ENCODE data around the gene HES3. TPM values are rescaled to one million over a fixed set of nuclear protein-coding genes. Genes with fewer than 3 reads are reported as not detected.
"Not testable (repeated sequence)": the region's sequence is repeated elsewhere in the genome, so short reads cannot be mapped to it uniquely, and the experiment has no call there.

The HES3 gene
- total and polyA plus RNA-seq, 2 experiments from 2014 or later: not detected

DNA sequence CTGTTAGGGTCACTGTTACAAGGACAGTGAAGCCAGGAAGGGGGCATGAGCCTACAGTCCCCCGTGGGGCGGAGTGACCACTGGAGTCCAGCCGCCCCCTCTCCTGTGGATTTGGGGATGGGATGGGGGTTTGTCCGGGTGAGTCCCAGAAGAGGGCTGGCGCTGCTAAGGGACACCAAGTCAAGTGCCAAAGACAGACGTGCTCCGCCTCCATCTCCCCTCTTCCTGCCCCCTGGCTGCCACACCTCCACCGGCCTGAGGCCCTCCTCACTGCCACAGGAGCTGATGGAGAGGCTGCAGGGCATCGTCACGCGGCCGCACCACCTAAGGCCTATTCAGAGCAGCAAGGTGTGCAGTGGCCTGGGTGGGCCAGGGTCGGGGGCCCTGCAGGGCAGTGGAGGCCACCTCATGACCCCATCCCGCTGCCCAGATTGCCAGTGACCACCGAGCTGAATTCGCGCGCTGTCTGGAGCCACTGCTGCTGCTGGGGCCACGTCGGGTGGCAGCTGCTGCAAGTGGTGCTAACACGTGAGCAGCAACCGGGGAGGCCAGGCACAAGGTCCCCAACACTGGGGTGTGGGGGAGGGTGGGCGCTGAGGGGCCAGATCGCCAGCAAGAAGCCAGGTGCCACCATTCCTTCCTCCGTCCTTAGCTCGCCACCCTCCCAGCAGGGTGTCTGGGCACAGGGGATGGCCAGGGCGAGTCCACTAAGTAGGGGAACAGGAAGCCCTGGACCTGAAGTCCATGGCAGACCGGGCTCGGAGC, 33.2 kb upstream of the HES3 start:
- peaks cover 31% of the 10 kb centered on the region for H3K4me1 ChIP-seq (ENCODE audit: low read depth)
- H3K4me3 ChIP-seq: no peak overlapping the region
- H3K27ac ChIP-seq: no peak overlapping the region
- peaks cover 23% of the 10 kb centered on the region for H3K36me3 ChIP-seq
- no peaks in the 10 kb centered on the region for H3K27me3 ChIP-seq
- DNase-seq (ENCODE audit: low read depth in 1 of 2, low spot score in 1 of 2): no peak
- TF ChIP-seq, protein P1, sequence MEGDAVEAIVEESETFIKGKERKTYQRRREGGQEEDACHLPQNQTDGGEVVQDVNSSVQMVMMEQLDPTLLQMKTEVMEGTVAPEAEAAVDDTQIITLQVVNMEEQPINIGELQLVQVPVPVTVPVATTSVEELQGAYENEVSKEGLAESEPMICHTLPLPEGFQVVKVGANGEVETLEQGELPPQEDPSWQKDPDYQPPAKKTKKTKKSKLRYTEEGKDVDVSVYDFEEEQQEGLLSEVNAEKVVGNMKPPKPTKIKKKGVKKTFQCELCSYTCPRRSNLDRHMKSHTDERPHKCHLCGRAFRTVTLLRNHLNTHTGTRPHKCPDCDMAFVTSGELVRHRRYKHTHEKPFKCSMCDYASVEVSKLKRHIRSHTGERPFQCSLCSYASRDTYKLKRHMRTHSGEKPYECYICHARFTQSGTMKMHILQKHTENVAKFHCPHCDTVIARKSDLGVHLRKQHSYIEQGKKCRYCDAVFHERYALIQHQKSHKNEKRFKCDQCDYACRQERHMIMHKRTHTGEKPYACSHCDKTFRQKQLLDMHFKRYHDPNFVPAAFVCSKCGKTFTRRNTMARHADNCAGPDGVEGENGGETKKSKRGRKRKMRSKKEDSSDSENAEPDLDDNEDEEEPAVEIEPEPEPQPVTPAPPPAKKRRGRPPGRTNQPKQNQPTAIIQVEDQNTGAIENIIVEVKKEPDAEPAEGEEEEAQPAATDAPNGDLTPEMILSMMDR (IDR thresholded peaks at IDR 0.05; ENCODE audit: low read depth, low read length): no peak
- H3K9me3 ChIP-seq (ENCODE audit: low read depth): no peaks in the 10 kb centered on the region

DNA sequence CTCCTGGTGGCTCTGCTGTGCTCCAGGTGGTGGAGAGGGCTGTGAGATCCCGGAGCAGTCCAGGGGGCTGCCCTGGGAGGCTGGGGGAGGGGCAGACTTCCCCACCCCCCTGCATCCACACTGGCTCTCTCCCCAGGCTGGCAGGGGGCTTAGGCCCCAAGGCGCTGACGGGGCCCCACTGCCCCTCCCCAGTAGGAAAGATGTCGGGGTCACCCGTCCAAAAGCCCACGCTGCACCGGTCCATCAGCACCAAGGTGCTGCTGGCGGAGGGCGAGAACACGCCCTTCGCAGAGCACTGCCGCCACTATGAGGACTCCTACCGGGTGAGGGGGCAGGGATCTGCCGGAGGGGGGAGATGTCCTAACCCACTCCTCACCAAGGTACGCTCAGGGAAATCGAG, 32.2 kb upstream of the HES3 start:
- no peaks in the 10 kb centered on the region for H3K27me3 ChIP-seq
- TF ChIP-seq, protein P1 (IDR thresholded peaks at IDR 0.05; ENCODE audit: low read depth, low read length): no peak
- H3K9me3 ChIP-seq (ENCODE audit: low read depth): no peaks in the 10 kb centered on the region
- H3K36me3 ChIP-seq: peaks cover 23% of the 10 kb centered on the region
- no peak for DNase-seq (ENCODE audit: low read depth in 1 of 2, low spot score in 1 of 2)
- no peak overlapping the region for H3K4me3 ChIP-seq
- peaks cover 26% of the 10 kb centered on the region for H3K4me1 ChIP-seq (ENCODE audit: low read depth)
- H3K27ac ChIP-seq: no peak overlapping the region

- DNase-seq (ENCODE audit: low read depth in 1 of 2, low spot score in 1 of 2): no peak
- H3K4me1 ChIP-seq (ENCODE audit: low read depth): peaks cover 19% of the 10 kb centered on the region
- H3K36me3 ChIP-seq: peaks cover 23% of the 10 kb centered on the region
- TF ChIP-seq, protein P1 (IDR thresholded peaks at IDR 0.05; ENCODE audit: low read depth, low read length): no peak
- H3K4me3 ChIP-seq: no peak overlapping the region
- H3K27ac ChIP-seq: no peak overlapping the region
- H3K27me3 ChIP-seq: no peaks in the 10 kb centered on the region
- H3K9me3 ChIP-seq (ENCODE audit: low read depth): no peaks in the 10 kb centered on the region
Measured at GRCh38 chr1:6212193-6212959, 31.6 kb upstream of the HES3 start.

- TF ChIP-seq, protein P1 (IDR thresholded peaks at IDR 0.05; ENCODE audit: low read depth, low read length): no peak
- no peaks in the 10 kb centered on the region for H3K9me3 ChIP-seq (ENCODE audit: low read depth)
- peaks cover 7% of the 10 kb centered on the region for H3K4me1 ChIP-seq (ENCODE audit: low read depth)
- H3K27ac ChIP-seq: no peak overlapping the region
- no peaks in the 10 kb centered on the region for H3K27me3 ChIP-seq
- DNase-seq (ENCODE audit: low read depth in 1 of 2, low spot score in 1 of 2): no peak
- H3K4me3 ChIP-seq: no peak overlapping the region
- H3K36me3 ChIP-seq: peaks cover 7% of the 10 kb centered on the region
Measured at GRCh38 chr1:6218375-6219164, 25.4 kb upstream of the HES3 start.

GRCh38 chr1:6219641-6220040, 24.3 kb upstream of the HES3 start:
- H3K4me1 ChIP-seq (ENCODE audit: low read depth); H3K27me3 ChIP-seq; H3K4me3 ChIP-seq; H3K9me3 ChIP-seq (ENCODE audit: low read depth); DNase-seq (ENCODE audit: low read depth in 1 of 2, low spot score in 1 of 2); H3K27ac ChIP-seq: not testable (repeated sequence)
- peaks cover 16% of the 10 kb centered on the region for H3K36me3 ChIP-seq
